CD4-positive, alpha-beta T cell treated with Interleukin-4 for 4 hours (primary cell): ENCODE results near the gene XRCC5.
A peak's percentile ranks its signal among the peaks of the same experiment; 100 is the strongest.
"Not testable (repeated sequence)": the region's sequence is repeated elsewhere in the genome, so short reads cannot be mapped to it uniquely, and the experiment has no call there.

Experiments
- DNase-seq: peaks from one replicate; pipeline ENCODE4 v3.0.0-alpha.2; 2020

The XRCC5 gene

GRCh38 chr2:216119986-216120385, 10.8 kb downstream of the XRCC5 start:
- DNase-seq: peak; percentile 25

DNA sequence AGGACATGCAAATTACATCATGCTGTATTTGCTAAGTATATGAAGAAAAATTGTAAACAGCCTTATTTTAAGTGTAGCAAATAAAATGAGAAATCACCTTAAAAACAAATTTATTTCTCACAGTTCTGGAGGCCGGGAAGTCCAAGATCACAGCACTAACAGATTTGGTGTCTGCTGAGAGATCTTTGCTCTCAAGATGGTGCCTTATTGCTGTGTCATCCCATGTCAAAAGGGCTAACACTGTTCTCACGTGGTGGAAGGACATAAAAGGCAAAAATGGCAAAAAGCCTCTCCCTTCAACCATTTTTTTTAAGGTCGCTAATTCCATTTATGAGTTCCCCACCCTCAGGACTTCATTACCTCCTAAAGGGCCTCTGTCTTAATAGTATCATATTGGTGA, 12.1 kb downstream of the XRCC5 start:
- no peak for DNase-seq

- DNase-seq: no peak
These were observed 17.8 kb downstream of the XRCC5 start for GRCh38 chr2:216126943-216127342.

GRCh38 chr2:216130346-216130971, 21.3 kb downstream of the XRCC5 start:
- DNase-seq: no peak

DNA sequence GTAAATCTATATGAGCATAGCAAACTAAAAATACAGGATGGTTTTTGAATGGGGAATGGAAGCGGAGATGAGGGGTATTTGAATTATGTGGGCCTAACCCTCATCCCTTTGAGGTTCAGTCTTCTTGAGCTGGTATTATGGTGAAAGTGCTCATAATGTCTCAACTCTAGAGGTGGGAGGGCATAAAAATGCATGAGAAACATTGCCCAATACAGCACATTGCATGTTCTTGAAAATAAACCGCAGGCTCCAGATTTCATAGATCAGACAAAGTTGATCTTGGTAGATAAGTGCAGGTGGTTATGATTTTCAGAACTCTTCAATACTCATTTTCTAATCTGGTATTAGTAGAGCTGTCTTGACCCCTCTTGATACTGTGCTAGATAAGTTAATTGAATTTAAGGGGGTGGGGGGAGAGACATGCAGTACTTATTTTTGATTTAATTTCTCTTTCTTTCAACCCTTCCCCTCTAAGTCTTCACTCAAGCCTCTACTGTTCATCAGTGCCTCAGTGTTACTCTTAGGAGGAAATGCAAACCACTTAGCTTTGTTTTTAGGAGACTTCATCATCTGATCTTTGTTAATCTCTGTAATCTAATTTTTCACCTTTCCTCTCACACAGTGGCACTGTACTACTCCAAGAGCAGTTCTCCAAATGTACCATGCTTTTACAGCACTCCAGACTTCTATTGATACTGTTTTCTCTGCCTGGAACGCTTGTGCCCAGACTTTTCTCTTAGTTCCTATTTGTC, 22.2 kb downstream of the XRCC5 start:
- no peak for DNase-seq

- DNase-seq: no peak
These were observed 23.4 kb downstream of the XRCC5 start for GRCh38 chr2:216132585-216132984.

- DNase-seq: no peak
These were observed 24.2 kb downstream of the XRCC5 start for GRCh38 chr2:216133397-216133796.

DNA sequence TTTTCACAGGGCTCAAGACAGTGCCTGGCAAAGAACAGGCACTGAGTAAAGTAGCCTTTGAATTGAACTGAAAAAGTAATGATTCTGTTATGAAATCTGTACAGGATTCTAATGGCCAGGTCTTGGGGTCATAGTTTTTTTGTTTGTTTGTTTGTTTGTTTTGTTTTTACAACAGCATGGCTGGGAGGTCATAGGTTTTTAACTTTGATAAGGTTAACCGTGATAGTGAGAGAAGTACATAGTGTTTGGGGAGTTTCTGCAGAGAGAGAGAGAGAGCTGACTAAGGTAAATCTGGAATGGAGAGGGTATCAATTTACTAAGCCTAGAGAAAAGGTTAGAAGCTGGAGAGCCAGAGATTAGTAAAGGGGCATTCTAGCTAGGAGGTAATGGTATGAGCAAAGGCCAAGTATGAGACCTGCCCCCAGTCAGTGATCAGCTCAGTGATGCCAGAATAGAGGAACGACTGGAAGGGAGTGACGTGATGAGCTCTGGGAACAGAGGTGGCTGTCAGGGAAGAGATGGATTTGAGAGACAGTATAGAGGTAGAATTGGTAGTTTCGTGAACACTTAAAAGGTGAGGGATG, 25.9 kb downstream of the XRCC5 start:
- DNase-seq: no peak

DNA sequence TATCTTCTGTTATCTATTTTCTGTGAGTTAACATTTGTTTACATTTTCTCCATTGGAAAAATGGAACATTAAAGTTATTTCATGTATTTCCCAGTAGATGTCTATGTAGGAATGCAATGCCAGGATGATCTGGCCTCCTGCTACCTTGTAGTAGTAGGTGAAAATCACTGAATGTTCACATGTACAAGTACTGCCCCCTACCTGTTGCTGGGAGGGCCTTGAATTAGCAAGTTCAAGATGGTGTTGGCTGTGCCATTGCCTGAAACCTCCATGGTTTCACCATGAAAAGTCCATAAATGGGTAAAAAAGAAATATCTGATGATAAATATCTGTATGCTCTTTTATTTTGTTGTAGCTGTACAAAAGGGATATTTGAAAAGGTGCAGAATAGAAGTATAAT, 30.7 kb downstream of the XRCC5 start:
- peak; percentile 42 for DNase-seq

- DNase-seq: not testable (repeated sequence)
These were observed 32.4 kb downstream of the XRCC5 start for GRCh38 chr2:216141516-216141915.

DNA sequence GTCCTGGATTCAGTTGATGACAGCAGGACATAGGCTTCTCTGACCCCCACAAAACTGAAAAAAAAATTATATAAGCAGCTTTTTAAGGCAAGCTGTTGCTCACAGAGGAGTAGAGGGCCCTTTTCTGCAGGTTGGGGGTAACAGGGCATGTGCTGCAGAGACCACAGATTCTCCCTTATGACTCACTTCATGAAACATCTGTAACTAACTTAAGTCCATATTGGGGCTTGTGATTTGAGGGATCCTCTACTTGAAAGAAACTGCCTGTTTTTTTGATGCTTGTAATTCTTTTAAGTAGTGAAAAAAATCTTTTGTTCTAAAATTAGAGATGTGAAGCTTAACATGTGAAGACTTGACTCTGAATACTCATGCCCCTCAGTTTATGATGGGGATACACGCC, 33.4 kb downstream of the XRCC5 start:
- peak; percentile 11 for DNase-seq

DNA sequence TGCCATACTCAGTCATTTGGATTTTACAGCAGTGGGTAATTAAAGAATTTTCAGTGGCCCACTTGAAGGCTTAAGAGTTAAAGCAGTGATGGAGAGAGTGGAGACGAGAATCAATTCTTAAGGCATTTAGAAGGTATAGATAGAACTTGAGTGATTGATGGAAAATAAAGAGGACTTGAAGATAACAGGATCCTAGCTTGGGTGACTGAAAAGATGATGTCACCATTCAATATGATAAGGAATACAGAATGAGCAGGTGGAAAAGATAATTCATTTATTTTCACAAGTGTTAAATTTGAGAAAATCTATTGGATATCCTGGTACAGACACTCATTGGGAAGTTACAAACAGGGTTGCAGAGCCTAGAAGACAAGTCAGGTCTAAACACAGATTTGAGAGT, 35.2 kb downstream of the XRCC5 start:
- DNase-seq: no peak

DNA sequence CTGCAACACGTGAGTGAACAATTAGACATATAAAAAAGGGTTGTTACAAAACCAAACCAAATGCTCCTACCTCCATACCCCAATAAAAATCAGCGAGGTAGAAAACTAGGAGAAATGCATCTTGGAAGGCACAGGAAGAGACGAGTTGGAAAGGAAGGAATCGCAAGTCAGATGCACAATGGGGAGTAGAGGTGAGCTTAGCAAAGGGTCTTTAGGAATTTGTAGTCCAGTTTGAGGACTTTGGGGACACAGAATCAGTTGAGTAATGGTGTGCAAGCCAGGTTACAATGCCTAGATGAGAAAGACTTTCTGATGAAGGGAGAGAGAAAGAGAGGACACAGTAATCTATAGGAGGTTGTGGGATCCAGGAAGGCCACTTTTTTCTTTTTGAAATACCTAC, 35.7 kb downstream of the XRCC5 start:
- DNase-seq: no peak

- no peak for DNase-seq
These were observed 37.4 kb downstream of the XRCC5 start for GRCh38 chr2:216146573-216146972.

DNA sequence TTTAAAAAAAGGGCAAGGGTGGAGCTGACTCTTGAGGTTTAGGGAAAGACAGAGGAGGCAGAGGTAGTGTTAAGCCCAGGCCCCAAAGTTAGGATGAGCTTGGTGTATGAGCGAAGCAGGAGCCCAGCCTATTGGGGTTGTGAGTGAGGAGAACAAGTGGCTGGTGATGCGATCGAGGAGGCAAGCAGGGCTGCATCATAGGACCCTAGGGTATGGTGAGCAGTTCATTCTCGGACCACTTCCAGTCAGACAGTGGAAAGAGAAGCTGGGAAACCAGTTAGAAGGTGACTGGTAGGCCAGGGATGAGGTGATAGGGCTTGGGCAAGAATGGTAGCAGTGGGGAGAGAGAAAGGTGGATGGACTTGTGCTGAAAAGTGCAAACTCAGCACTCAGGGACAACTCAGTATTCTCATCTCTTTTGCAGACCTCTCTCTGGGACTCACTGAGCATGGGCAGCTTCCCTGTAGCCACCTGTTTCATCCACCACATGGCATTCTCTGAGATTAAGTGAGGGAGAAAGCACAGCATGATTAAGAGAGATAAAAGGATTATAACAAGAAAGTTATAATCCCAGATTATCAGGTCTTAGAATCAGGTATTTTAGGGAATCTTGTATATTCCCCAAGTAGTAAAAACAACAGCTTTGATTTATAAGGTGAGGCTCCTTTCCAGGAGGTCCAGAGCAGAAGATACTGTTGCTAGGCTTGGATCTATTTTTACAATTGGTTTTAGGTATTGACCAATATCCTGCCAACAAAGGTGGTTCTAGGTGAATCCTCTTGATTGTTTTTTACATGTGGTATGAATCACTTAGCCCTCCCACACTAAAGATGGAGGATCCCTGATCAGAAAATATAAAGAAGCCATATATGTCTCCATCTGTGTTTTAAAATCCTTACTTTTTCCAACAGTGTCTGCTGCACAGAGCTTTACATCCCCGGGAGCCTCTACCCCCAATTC, 38.3 kb downstream of the XRCC5 start:
- no peak for DNase-seq

GRCh38 chr2:216148983-216149382, 39.8 kb downstream of the XRCC5 start:
- DNase-seq: no peak

DNA sequence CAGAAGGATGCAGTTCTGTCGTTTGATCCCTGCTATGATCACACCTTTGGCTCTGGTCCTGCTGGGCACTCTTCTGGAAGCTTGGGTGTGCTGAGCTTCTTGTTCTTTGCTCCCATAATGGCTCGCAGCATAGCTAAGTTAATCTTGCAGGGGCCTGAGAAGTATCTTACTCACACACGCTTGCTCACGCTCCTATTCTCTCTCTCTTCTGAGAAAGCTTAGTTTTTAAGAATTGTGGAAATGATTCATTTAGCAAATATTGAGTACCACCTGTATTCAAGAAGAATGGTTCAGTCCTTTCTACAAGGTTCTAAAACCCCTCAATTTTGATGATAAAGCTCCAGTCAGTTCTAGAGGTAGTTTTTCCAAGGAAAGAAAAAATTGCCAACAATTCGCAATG, 40.6 kb downstream of the XRCC5 start:
- DNase-seq: no peak

DNA sequence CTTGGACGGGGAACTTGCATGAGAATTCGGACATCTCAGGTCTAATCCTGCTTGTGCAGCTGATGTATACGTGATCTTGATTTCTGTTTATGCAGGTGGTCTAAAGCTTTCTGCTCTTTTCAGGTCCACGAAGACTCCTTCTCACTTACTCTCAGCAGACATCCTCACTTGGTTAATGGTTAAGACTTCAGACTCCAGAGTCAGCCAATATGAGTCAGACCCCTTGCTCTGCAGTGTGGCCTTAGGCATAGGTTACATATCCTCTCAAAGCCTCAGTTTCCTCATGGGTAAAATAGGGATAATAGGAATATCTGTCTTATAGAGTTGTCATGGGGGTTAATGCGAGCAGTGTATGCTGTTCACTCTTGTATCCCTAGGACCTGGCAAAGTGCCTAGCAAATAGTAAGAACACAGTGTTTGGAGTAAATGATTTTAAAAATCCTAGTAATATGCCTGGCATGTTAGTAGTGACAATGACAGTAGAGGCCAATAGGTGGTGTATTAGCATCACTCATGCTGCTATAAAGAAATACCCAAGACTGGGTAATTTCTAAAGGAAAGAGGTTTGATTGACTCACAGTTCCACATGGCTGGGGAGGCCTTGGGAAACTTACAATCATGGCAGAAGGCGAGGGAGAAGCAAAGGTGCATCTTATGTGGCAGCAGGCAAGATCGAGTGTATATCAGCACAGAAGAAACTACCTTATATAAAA, 42.3 kb downstream of the XRCC5 start:
- DNase-seq: no peak

- DNase-seq: no peak
These were observed 46.8 kb downstream of the XRCC5 start for GRCh38 chr2:216155954-216156353.

GRCh38 chr2:216156822-216157221, 47.7 kb downstream of the XRCC5 start:
- no peak for DNase-seq

GRCh38 chr2:216159144-216159543, 50.0 kb downstream of the XRCC5 start:
- no peak for DNase-seq

DNA sequence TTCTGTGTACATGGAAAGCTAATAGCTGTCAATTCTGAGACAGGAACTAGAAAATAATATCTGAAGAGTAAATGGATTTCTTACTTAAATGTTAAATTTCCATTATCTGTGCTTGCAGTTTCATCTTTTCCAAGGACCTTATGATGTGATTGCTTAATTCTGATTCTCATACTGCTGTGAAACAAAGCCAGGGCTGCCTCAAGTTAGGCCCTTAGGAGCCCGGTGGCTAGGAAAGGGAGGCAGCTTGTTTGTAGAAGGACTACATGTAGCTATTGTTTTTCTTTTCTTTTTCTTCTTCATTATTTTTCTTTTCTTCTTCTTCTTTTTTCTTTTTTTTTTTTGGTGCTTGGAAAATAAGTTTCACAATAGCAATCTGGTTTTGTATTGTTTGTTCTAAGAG, 50.5 kb downstream of the XRCC5 start:
- no peak for DNase-seq

DNA sequence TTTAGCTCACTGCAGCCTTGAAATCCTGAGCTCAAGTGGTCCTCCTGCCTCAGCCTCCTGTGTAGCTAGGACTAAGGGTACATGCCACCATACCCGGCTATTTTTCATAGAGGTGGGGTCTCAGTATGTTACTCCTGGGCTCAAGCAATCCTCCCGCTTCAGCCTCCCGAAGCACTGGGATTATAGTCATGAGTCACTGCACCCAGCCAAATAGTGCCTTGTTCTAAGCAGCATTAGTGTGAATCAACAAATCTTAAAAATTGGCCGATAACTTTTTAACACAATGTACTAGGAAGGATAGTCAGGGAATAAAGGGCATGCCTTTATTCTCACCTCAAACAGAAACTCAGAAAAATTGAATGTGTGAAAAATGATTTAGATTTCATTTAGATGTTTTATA, 51.6 kb downstream of the XRCC5 start:
- DNase-seq: no peak
